ELR (cell line): ENCODE results near the gene NTN3.
"Not testable (repeated sequence)": the region's sequence is repeated elsewhere in the genome, so short reads cannot be mapped to it uniquely, and the experiment has no call there.

Experiments used
- DNase-seq: peaks from one replicate; pipeline ENCODE4 v3.0.0-alpha.2; 2015; ENCODE audit warnings: low read depth

Gene NTN3

DNA sequence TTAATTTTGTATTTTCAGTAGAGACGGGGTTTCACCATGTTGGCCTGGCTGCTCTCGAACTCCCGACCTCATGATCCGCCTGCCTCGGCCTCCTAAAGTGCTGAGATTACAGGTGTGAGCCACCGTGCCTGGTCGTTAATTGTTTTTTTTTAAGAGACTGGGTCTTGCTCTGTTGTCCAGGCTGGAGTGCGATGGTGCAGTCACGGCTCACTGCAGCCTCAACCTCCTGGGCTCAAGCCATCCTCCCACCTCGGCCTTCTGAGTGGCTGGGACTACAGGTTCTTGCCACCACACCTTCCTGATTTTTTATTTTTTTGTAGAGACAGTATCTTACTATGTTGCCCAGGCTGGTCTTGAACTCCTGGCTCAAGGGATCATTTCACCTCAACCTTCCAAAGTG, 8.9 kb downstream of the NTN3 start:
- not testable (repeated sequence) for DNase-seq

DNA sequence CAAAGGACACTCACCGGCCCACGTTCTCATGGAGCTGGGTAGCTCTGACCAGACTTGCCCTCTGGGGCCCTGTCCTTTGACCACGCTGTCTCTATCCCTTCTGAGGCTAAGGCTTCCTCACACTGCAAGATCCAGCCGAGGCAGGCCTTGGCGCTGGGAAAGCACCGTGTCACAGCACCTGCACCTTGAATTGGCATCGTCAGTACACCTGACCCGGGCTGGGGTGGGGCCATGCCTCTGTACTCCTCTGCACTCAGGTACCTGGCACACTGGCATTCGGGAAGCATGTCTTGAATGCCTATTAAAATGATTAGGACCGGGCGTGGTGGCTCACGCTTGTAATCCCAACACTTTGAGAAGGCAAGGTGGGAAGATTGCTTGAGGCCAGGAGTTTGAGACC, 9.9 kb downstream of the NTN3 start:
- no peak for DNase-seq

DNA sequence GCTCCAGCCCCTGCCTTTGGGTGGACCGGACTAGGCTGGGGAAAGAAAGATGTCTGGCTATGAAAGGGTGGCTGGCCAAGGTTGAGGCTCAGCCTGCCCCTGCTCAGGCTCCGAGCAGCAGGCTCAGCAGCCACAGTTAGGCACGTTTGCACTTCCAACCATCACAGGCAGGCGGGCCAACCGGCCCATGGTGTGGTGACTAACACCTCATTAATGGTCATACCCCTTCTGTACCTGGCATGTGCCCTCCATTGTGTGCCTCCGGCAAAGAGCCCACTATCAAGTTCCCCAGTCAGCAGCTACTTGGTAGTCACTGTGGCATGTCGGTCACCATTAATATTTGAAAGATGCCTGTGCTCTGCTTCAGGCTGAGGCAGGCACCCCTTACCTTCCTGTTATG, 10.6 kb downstream of the NTN3 start:
- DNase-seq = no peak

DNA sequence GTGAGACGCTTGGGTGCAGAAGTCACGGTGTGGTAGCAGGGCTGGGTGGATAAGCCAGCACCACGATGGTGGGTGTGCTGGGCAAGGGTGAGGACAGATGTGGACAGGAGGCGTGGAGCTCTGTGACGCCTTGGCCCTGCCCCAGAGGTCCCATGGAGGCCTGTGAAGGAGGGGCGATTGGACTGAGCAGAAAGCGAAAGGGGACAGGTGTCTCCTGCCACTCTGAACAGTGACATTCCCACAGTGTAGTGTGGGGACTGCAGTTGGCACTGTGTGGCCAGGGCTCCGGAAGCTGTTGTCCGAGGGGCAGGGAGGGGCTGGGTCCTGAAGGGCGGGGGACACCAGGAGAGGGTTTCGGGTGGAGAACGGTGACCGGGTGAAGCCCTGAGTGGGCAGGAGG, 11.2 kb downstream of the NTN3 start:
- no peak for DNase-seq

DNA sequence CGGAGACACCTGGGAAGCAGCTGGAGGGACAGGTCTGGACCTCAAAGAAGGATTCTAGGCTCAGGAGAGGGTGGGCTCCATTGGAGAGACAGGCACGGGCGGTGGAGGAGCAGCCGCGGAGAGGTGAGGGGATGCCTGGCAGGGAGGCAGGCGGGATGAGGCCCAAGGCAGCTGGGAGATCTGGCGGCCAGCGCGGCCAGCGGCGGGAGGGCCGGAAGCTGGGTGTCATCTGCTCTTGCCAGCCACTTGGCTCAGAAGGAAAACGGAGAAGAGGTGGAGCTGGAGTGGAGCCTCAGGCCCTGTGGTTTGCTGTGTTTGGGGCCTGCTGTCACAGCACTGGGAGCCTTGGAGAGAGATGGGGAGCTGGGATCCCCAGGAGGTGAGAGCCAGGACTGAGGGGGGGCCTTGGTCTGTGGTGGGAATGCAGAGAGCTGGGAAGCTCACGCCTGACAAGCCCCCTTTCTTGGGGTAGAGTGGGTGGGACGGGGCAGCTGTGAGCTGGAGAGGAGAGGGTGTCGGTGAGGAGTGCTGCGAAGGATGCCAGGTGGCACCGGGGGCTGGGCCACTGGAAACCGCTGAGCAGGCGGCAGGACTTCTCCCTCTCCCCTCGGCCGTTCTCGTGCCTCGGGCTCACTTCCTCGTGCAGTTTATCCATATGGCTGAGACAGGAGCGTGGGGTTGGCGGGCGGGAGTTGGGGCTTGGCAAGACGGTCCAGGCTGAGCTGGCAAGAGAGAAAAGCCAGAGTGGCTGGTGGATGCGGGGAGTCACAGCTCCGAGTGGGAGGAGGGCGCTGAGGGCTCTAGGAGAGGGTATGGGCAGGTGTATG, 11.8 kb downstream of the NTN3 start:
- peak; percentile 65 for DNase-seq

DNA sequence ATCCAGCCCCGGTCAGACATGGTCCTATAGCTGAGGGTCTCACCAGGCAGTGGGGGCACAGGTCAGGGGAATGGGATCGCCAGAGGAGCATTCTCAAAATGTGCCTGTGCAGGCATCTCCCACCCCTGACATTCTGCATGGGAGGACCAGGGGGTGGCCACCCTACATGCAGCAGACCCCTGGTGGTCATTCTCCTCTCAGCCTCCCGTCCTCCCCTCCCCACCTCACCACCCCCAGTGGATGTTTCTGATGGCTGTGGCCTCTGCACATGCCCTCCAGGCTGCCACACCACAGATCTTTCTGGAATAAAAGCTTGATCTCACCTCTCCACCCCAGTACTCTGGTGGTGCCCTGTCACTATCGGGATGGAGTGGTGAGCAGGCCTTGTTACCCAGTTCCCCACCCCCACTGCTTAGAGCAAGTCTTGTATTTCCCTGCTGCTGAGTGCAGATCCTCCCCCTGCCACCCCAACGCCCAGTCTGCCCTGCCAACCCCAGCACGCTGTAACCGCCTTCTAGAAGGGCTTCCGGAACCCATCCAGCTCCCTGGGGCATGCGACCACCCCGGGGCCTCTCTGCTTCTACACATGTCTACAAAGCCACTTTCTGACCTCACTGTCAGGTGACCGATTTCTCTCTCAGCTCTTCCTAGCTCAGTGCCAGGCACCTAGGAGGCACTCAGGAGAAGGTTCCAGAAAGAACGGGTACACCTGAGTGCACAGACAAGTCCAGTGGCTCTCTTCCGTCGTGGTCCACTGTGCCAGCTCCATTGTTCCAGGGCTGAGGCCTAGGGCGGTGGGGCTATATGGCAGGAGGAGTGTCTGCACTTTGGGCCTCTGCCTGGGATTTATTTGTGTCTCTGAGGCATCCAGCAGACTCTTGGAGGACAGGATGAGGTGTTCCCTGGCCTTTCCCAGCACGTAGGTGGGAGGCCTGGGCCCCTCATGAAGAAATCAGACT, 13.1 kb downstream of the NTN3 start:
- no peak for DNase-seq

DNA sequence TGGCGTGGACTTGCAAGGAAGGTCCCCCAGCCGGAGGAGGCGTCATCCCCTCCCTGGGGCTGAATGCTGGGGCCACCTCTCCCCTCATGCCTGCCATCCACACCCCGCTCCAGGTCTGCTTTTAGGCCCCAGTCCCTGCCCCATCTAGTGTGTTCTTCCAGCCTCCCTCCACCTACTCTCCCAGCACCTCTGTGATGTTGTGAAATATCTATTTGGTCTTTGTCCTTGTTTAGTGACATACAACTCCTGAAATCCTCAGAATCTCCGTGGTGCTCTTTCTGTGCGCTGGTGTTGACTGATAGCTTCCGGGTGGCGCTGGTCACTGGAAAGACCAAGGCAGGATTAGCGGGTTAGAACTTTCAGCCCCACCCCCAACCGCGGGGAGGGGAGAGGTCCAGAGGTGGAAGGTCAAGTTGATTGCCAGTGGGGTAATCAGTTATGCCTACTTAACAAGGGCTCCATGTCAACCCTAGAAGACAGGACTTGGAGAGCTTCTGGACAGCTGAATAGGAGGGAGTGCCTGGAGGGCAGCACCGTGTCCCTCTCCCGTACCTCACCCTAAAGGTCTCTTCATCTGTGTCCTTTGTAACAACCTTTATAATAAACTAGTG, 13.9 kb downstream of the NTN3 start:
- no peak for DNase-seq

DNA sequence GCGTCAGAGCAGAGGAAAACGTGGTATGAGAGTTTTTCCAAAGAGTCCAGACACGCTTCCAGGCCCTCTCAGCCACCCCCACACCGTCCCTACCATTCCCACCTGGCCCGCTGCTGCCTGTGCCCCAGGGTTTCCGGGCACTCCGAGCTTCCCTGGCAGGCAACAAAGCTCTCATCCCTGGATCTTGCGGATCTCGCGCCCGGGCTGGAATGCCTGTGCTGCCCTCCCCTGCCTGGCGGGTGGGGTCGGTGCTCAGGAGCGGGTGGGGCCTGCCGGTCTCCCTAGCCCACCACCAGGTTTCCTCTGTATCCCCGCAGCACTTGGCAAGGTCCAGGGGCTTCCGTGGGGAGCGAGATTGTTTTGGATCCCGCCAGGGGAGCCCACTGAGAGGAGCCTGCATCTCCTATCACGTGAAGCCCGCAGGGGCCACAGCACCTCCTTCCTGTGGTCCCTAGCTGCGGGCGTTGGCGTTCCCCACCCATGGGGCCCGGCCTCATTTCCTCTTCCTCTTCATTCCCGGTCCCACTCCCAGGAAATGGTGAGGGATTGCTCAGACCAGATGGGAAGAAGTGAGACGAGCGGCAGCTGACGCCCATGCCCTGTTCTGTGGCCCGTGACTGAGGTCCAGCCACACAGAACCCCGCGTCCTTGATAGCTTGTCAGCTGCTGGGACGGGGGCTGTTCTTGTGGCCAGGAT, 14.9 kb downstream of the NTN3 start:
- no peak for DNase-seq

DNA sequence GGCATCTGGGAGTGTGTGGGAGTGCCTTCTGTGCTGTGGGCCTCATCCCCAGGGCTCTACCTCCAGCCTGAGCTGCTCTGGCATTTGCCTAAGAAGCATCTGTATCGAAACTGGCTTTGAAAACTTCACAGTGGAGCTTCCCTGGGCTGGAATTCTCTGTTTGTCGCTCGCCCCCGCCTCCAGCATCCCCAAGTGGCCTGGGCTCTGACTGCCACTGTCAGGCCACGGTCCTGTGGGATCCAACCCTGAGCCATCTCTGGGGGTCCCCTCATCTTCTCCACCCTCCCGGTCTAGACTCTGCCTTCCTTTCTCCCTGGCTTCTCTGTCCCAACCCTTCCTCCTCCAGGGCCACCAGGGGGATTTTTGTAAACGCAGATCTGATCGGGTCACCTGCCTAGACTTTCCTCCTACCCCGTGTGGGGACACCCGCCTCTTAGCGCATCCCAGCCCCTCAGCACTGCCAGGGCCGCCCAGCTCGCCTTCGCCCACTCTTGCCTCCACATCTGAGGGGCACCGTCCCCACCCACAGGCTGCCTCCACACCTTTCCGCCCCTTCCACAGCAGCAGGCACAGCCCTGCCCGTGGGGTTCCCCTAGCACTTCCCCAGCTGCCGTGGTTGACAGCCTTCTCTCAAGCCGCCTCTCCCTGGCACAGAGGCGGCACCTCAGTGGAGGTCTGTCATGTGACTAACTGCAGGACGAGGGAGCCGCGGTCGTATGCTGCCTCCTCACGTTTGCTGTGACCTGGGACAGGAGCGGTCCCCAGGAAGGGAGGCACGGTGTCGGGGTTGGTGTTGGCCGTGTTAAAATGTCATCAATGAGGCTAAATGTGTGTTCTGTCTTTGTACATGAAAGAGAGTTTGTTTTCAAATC, 15.8 kb downstream of the NTN3 start:
- DNase-seq = no peak

DNA sequence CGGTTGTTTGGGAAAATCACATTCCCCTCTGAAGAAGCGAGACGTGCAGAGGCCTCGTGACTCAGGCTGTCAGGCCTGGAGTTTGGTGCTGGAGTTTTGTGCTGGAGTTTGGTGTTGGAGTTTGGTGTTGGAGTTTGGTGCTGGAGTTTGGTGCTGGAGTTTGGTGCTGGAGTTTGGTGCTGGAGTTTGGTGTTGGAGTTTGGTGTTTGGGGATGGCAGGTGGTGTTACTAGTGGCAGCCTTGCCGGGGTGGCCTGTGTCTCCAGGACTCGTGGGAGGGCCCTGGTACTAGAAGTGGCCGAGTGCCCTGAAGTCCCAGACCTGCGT, 16.4 kb downstream of the NTN3 start:
- no peak for DNase-seq

DNA sequence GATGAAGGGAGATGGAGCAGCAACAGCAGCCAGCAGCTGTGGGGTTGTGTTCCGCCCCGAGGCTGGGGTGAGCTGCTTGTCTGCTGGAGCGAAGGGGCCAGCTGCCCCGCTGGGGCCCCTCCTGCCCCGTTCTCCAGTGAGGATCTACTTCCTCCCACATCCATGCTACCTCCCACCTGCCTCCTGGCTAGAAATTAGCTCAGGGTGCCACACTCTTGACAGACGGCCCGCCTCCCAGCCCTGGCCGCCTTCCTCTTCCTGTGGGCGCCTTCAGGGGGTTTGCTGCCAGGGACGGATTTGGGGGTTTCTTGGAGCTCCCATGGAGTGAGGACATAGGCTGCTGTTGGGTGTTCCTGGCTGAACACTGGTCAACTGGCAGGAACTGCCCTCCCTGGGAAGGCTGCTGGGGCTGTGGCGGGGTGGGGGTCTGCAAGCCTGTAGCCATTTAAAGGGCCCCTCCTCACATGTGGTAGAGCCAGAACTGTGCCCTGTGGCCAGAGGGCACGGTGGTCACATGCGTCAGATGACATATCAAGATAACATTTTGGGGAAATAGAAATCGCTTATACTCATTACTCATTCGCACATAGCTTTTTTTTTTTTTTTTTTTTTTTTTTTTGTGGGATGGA, 16.9 kb downstream of the NTN3 start:
- no peak for DNase-seq

DNA sequence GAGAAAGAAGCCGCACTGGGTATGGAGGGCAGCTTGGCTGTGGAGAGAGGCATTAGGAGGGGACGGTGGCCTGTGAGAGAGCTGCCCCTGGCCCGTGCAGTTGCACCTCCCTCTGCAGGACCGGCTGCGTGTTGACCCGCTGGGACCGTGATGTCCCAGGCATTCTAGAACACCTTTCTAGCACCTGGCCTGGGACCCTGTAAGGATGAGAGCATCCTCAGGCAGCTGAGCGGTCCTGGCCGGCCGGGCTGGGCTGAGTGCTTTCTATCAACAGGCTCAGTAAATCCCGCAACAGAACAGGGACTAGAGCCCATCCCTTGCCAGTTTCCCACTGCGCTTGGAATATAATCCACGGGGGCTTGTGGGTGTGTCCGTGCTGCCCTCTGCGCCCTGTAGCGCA, 18.5 kb downstream of the NTN3 start:
- no peak for DNase-seq

DNA sequence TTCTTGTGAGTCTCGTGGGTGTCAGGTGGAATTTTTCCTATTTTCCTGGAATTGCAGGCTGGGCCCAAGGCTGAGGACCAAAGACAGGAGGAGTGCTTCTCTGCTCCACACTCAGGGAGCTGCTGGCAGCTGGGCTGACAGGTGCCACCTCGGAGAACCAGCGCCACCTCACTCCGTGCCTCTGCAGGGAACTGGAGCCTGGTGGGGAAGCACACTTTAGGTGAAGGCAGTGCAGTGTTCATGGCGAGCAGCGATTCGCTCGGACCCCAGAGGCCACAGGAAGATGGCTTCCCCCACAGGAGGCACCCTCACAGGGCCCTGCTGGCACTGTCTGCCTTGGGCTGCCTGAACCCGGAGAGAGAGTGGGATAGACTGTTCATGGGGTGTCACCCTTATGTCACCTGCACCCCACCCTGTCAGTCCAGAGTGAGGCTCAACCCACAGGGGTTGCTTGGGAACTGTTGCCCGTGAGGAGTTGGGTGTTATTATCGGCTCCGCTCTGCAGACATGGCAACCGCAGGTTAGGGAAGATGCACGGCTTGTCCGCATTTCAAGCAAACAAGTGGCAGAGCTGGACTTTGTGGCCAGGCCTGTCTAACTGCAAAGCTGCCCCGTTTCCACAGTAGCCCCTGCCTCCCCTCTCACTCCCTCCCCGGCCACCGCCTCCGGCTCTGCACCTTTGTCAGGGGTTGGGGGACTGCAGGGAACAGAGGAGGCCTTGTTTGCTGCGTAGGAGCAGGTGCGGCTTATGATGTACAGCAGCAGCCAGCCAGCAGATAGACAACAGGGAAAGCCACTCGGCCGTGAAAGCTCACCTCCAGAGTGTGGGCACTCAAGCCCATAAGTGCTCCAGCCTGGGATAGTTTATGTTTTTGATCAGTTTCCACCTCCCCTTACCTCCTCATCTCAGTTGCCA, 19.4 kb downstream of the NTN3 start:
- DNase-seq = no peak

DNA sequence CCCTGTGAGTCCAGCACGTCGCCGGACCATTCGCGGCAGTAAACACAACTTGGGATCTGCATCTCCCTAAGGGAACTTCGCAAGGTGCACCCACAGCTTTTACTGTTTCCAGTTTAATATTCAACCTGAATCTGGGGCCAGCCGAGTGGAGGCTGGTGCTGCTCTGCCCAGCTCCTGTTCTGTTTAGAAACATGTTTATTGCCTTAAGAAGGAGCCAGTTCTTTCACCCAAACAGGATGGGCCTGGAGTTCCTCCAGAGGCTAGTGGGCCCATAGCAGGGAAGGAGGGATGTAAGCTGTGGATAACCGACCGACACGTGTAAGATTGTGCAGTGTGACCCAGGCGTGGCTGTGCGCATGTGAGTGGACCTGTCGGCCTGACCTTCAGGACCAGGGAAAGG, 21.2 kb downstream of the NTN3 start:
- no peak for DNase-seq

DNA sequence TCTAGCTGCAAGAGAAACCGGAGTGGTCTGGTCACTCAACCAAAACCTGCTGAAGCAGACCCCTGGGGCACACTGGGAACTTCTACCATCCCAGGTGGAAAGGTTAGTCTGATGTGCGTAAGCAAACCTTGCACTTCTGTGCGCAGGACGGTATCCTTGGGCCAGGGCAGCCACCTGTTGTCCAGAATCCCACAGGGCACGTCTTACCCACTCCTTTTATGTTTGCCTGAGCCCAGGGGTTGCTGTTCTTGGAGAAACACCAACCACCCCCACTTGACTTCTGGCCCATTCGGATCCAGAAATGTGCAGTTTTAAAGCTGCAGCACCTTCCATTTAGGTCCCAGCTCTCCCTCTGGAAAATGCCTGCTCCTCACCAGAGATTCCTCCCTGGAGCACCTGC, 22.5 kb downstream of the NTN3 start:
- no peak for DNase-seq

DNA sequence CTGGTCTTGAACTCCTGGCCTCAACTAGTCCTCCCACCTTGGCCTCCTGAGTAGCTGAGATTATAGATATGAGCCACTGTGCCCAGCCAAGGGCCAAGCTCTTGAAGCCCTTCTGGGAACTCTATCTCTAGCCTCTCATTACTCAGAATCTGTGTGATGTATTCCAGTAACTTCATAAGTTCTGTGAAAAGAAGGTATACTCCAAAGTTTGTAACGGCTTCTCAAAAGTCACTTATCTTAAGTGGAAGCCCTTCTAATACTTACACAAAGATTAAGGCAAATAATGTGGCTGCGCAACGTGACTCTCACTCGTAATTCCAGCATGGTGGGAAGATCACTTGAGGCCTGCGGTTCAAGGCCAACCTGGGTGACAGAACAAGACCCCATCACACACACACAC, 23.5 kb downstream of the NTN3 start:
- DNase-seq = no peak

DNA sequence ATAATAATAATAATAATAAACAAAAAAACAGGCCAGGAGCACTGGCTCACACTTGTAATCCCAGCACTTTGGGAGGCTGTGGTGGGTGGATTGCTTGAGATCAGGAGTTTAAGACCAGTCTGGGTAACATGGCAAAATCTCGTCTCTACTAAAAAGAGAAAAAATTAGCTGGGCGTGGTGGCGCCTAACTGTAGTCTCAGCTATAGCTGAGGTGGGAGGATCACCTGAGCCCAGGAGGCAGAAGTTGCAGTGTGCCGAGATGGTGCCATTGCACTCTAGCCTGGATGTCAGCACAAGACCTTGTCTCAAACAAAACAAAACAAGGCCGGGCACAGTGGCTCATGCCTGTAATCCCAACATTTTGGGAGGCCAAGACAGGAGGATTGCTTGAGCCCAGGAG, 23.9 kb downstream of the NTN3 start:
- no peak for DNase-seq

DNA sequence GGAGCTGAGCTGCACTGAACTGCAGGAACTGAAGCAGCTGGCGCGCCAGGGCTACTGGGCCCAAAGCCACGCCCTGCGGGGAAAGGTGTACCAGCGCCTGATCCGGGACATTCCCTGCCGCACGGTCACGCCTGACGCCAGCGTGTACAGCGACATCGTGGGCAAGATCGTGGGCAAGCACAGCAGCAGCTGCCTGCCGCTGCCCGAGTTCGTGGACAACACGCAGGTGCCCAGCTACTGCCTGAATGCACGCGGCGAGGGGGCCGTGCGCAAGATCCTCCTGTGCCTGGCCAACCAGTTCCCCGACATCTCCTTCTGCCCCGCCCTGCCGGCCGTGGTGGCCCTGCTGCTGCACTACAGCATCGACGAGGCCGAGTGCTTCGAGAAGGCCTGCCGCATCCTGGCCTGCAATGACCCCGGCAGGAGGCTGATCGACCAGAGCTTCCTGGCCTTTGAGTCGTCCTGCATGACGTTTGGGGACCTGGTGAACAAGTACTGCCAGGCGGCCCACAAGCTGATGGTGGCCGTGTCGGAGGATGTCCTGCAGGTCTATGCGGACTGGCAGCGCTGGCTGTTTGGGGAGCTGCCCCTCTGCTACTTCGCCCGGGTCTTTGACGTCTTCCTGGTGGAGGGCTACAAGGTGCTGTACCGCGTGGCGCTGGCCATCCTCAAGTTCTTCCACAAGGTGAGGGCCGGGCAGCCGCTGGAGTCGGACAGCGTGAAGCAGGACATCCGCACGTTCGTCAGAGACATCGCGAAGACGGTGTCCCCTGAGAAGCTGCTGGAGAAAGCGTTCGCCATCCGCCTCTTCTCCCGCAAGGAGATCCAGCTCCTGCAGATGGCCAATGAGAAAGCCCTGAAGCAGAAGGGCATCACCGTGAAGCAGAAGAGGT, 25.4 kb downstream of the NTN3 start:
- DNase-seq = no peak
